VCaP (cell line): ENCODE results near the gene PTPRE.

Source experiments
- H3K27ac ChIP-seq: fragments of 450-650 bp; 2 replicates; pipeline ENCODE4 v1.5.1; 2017
- TF ChIP-seq, protein P1 (sequence below): fragments of 450-650 bp; conservative IDR thresholded peaks from 2 replicates; pipeline ENCODE4 v1.5.1; 2017; ENCODE audit warnings: mild to moderate bottlenecking, moderate library complexity

The PTPRE gene

DNA sequence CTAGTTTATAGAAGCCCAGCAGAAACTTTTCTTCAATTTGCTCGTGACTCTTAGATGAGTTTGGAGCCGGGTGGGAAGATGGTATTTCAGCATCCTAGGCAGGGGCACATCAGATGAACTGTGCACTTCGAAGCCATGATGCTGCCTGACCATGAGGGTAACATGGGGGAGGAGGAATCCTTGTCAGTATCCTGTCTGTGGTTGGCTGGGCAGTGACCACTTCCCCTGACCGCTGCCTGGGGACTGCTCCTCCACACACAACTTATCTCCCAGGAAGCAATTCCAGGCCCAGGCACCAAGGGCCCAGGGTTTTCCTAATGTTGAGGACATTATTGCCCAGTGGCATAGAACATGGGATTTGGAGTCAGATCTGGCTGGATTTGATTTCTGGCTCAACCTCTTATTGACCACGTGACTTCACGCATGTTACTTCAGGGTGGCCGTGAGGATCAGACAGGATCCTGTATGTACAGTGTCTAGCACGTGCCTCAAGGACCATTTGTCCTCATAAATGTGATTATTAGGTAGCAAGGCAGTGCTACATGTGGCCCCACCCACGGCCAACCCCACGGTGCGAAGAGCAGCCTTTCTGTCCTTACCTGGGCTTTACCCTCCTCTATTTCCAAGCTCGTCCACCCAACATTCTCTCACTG, 65.2 kb downstream of the PTPRE start:
- TF ChIP-seq, protein P1, sequence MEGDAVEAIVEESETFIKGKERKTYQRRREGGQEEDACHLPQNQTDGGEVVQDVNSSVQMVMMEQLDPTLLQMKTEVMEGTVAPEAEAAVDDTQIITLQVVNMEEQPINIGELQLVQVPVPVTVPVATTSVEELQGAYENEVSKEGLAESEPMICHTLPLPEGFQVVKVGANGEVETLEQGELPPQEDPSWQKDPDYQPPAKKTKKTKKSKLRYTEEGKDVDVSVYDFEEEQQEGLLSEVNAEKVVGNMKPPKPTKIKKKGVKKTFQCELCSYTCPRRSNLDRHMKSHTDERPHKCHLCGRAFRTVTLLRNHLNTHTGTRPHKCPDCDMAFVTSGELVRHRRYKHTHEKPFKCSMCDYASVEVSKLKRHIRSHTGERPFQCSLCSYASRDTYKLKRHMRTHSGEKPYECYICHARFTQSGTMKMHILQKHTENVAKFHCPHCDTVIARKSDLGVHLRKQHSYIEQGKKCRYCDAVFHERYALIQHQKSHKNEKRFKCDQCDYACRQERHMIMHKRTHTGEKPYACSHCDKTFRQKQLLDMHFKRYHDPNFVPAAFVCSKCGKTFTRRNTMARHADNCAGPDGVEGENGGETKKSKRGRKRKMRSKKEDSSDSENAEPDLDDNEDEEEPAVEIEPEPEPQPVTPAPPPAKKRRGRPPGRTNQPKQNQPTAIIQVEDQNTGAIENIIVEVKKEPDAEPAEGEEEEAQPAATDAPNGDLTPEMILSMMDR, result no peak
- H3K27ac ChIP-seq, result no peak overlapping the region

DNA sequence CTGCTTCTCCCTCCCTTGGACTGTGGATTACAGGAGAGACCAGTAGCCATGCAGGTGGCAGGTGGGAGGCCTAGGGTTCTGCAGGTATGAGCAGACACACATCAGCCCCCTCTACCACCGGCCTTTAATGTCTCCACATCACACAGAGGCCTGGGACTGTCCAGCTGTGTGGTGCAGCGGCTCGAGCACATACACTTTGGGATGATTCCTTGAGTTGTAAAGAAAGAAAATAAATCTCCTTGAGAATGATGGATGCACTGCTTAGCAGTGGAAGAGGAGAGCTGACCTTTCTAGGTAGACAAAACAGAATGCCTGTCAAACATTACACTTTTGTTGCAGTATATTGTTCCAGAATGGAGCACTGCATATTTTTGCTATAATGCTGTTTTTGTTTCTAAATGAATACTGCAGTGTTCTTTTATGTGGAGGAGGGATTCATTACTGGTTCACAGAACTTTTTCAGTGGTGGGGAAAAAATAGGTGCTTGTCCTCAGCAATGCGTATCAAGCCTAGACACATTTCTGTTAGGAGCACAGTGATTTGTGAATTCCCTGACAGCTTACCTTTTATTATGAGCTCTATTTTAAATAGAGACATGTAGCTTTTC, 66.0 kb downstream of the PTPRE start:
- no peak overlapping the region for H3K27ac ChIP-seq
- TF ChIP-seq, protein P1, result no peak

DNA sequence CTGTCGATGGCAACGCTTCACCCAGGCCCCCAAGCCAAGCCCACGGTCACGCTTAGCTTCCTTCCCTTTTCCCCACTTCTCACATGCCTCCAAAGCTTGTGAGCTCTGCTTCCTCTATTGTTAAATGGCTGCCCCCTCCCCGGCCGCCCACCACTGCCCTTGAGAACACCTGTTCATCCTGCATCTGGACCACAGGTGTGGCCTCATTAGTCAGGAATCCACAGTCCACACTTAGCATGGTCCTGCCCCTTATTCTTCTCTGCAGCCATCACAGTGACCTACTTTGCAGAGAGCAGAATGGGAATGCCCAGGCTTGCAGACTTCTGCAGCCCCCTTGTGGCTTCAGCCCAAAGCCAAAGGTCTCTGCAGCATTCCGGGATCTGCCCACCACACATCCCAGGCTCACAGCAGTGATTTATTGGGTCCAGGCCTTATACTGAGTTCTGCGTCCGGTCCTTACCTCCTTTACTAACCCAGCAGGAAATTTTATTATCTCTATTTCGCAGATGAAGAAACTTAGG, 66.9 kb downstream of the PTPRE start:
- H3K27ac ChIP-seq, result no peak overlapping the region
- TF ChIP-seq, protein P1, result no peak

DNA sequence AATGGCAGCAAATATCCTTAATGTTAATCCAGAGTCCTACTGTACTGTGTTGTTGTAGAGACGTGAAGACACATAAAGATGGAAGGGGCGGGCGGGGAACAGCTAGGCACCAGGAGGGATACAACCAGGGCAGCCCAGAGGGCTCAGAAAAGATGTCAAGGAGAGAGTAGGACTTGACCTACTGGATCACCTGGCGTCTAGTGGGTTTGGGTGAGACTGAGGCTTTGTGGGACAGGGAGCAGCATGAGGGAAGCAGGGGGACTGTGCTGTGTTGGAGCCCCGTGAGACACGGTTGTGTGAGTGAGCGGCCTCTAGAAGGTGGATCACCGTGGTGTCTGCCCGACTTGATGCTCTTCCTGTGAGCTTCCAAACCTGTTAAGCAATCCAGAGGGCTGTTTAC, 68.0 kb downstream of the PTPRE start:
- no peak overlapping the region for H3K27ac ChIP-seq
- TF ChIP-seq, protein P1, result no peak

DNA sequence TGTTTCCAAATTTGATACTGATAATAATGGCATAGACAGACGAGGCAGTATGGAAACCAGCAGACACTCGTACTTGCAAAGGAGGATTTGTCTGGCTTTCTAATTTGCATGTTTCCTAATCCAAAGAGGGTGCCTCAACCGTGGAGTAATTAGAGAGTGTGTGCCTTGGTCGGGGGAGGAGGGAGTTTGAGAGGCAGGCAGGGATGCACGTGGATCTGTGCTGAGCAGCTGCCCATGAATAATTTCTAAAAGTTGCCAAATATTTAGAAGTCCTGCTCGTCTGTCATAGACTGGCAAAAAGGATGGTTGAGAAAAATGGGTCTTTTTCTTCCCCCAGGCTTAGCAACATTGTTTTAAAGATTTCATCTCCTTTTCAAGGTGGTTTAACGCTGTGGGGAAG, 69.4 kb downstream of the PTPRE start:
- TF ChIP-seq, protein P1, result no peak
- H3K27ac ChIP-seq, result no peak overlapping the region

DNA sequence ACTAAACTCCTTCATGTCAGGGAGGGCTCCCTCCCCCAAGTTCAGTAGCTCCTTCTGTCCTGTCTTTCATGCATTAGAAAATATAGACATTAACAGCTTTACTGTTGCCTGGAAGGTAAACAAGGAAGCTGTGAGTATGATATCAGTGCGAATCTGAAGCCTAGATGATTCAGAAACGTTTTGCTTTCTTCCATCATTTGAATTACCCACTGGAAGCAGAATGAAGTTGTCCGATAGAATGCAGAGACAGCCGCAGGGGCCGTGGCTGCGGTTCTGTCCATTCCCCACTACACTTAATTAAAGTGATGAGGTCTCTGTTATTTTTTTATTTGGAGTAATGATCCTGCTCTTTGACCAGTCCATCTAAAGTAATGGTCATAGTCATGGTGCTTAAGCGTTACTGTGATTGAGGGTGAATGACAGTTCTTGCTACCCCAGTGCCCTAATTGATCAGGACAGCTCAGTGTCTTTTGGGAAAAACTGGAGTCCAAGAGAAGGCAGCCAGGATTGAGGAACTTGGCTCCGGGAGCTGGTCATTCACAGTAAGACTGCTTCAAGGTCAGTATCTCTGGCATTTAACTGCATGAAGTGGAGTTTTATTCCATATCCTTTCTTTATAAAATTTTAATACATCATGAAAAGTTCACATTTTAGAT, 69.9 kb downstream of the PTPRE start:
- H3K27ac ChIP-seq, result no peak overlapping the region

More for the DNA sequence above, 69.9 kb downstream of the PTPRE start:
- TF ChIP-seq, protein P1, result no peak
